Measurements from ENCODE around the gene CCDC102A.

DNA sequence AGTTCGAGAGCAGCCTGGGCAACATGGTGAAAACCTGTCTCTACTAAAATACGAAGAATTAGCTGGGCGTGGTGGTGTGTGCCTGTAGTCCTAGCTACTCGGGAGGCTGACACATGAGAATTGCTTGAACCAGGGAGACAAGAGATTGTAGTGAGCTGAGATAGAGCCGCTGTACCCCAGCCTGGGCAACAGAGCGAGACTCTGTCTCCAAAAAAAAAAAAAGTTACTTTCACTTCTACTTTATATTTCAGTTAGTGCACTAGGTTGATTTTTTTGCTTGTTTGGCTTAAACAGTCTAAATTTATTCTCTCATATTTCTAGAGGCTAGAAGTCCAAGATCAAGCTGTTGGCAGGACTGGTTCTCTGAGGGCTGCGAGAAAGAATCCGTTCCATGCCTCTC lies 13.4 kb downstream of the CCDC102A start:
- TF ChIP-seq, protein P1, sequence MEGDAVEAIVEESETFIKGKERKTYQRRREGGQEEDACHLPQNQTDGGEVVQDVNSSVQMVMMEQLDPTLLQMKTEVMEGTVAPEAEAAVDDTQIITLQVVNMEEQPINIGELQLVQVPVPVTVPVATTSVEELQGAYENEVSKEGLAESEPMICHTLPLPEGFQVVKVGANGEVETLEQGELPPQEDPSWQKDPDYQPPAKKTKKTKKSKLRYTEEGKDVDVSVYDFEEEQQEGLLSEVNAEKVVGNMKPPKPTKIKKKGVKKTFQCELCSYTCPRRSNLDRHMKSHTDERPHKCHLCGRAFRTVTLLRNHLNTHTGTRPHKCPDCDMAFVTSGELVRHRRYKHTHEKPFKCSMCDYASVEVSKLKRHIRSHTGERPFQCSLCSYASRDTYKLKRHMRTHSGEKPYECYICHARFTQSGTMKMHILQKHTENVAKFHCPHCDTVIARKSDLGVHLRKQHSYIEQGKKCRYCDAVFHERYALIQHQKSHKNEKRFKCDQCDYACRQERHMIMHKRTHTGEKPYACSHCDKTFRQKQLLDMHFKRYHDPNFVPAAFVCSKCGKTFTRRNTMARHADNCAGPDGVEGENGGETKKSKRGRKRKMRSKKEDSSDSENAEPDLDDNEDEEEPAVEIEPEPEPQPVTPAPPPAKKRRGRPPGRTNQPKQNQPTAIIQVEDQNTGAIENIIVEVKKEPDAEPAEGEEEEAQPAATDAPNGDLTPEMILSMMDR (IDR thresholded peaks at IDR 0.05) = no peak
- no peak for TF ChIP-seq POLR2A (IDR thresholded peaks at IDR 0.05)

Data from suprapubic skin (tissue), 3 donors.